ENCODE data around the gene KCNN4. TPM values are rescaled to one million over a fixed set of nuclear protein-coding genes. Genes with fewer than 3 reads are reported as not detected.

Gene KCNN4
- total RNA-seq, 4 donors from 2014 or later, result 26.5 to 72.2 (median 37.4) TPM; not detected in 1

- 83 to 100% methylated on average over 3 to 10 of the region's 10 CpGs for WGBS, 2 donors (ENCODE audit: low coverage in 1 of 2)
- no peaks in the 10 kb centered on the region for H3K36me3 ChIP-seq
- no peaks in the 10 kb centered on the region for H3K27me3 ChIP-seq
- TF ChIP-seq CTCF (IDR thresholded peaks at IDR 0.05) (no peak), POLR2A (IDR thresholded peaks at IDR 0.05) (no peak), POLR2AphosphoS5 (IDR thresholded peaks at IDR 0.05) (no peak), EP300 (IDR thresholded peaks at IDR 0.05; ENCODE audit: low read depth) (no peak)
- H3K9me3 ChIP-seq, result no peaks in the 10 kb centered on the region
- no peaks in the 10 kb centered on the region for H3K4me1 ChIP-seq
- intact Hi-C loops (cut with DNase I; ENCODE audit: low total_unique reads) (no loop called here), in situ Hi-C loops (cut with MboI; ENCODE audit: low pct_ligation_motif_present in 1 of 4, low pct_unique_long_range_greater_than_20kb in 1 of 4, low sequenced_read_pairs in 3 of 4) (no loop called here)
- no peak overlapping the region for H3K27ac ChIP-seq
- no peak overlapping the region for H3K4me3 ChIP-seq
- DNase-seq, result no peak
Measured at GRCh38 chr19:43720936-43721335, 59.8 kb downstream of the KCNN4 start.

- no peaks in the 10 kb centered on the region for H3K9me3 ChIP-seq
- no peaks in the 10 kb centered on the region for H3K36me3 ChIP-seq
- 54% methylated on average over 5 of the region's 5 CpGs; no CpG with 5 or more reads in 1 of the 2 donors for WGBS, 2 donors (ENCODE audit: low coverage in 1 of 2)
- H3K4me1 ChIP-seq, result no peaks in the 10 kb centered on the region
- TF ChIP-seq POLR2A (IDR thresholded peaks at IDR 0.05) (no peak), POLR2AphosphoS5 (IDR thresholded peaks at IDR 0.05) (no peak), CTCF (IDR thresholded peaks at IDR 0.05) (no peak), EP300 (IDR thresholded peaks at IDR 0.05; ENCODE audit: low read depth) (no peak)
- H3K4me3 ChIP-seq, result no peak overlapping the region
- H3K27ac ChIP-seq, result no peak overlapping the region
- in situ Hi-C loops (cut with MboI; ENCODE audit: low pct_ligation_motif_present in 1 of 4, low pct_unique_long_range_greater_than_20kb in 1 of 4, low sequenced_read_pairs in 3 of 4) (no loop called here), intact Hi-C loops (cut with DNase I; ENCODE audit: low total_unique reads) (no loop called here)
- no peaks in the 10 kb centered on the region for H3K27me3 ChIP-seq
- no peak for DNase-seq
Measured at GRCh38 chr19:43719918-43720317, 60.9 kb downstream of the KCNN4 start.

- H3K4me1 ChIP-seq, result no peaks in the 10 kb centered on the region
- intact Hi-C loops (cut with DNase I; ENCODE audit: low total_unique reads) (no loop called here), in situ Hi-C loops (cut with MboI; ENCODE audit: low pct_ligation_motif_present in 1 of 4, low pct_unique_long_range_greater_than_20kb in 1 of 4, low sequenced_read_pairs in 3 of 4) (no loop called here)
- H3K27me3 ChIP-seq, result no peaks in the 10 kb centered on the region
- no peak overlapping the region for H3K27ac ChIP-seq
- no peak for DNase-seq
- H3K36me3 ChIP-seq, result no peaks in the 10 kb centered on the region
- no peak for TF ChIP-seq EP300 (IDR thresholded peaks at IDR 0.05; ENCODE audit: low read depth)
- TF ChIP-seq CTCF (IDR thresholded peaks at IDR 0.05), result no peak
- TF ChIP-seq POLR2AphosphoS5 (IDR thresholded peaks at IDR 0.05), result no peak
- TF ChIP-seq POLR2A (IDR thresholded peaks at IDR 0.05), result no peak
- WGBS, 2 donors (ENCODE audit: low coverage in 1 of 2), result 91% methylated on average over 35 of the region's 37 CpGs; no CpG with 5 or more reads in 1 of the 2 donors
- H3K4me3 ChIP-seq, result no peak overlapping the region
- no peaks in the 10 kb centered on the region for H3K9me3 ChIP-seq
Measured at GRCh38 chr19:43719378-43719868, 61.4 kb downstream of the KCNN4 start.

- DNase-seq, result no peak
- TF ChIP-seq EP300 (IDR thresholded peaks at IDR 0.05; ENCODE audit: low read depth) (no peak), POLR2A (IDR thresholded peaks at IDR 0.05) (no peak), POLR2AphosphoS5 (IDR thresholded peaks at IDR 0.05) (no peak), CTCF (IDR thresholded peaks at IDR 0.05) (no peak)
- Histone ChIP-seq H3K4me3 (no peak overlapping the region), H3K4me1 (peaks cover 0 to 1% (median 0%) of the 10 kb centered on the region in 4 donors), H3K27ac (no peak overlapping the region), H3K27me3 (no peaks in the 10 kb centered on the region), H3K9me3 (no peaks in the 10 kb centered on the region), H3K36me3 (no peaks in the 10 kb centered on the region)
- WGBS, 2 donors (ENCODE audit: low coverage in 1 of 2), result 93% methylated on average over 57 of the region's 60 CpGs; no CpG with 5 or more reads in 1 of the 2 donors
- intact Hi-C loops (cut with DNase I; ENCODE audit: low total_unique reads) (no loop called here), in situ Hi-C loops (cut with MboI; ENCODE audit: low pct_ligation_motif_present in 1 of 4, low pct_unique_long_range_greater_than_20kb in 1 of 4, low sequenced_read_pairs in 3 of 4) (no loop called here)
Measured at GRCh38 chr19:43718627-43719377, 62.0 kb downstream of the KCNN4 start.

Other genes starting within 250 kb of the KCNN4 start
- 1 to 10 TPM in 2 of 4 donors, under 1 TPM in 1, not detected in 1; 0.20 to 1.9 (median 1.8) TPM for gene ZNF575, start 247.8 kb downstream of the KCNN4 start, total RNA-seq
- gene XRCC1, start 205.4 kb downstream of the KCNN4 start, total RNA-seq, result 100 to 1,000 TPM in 1 of 4 donors, 10 to 100 TPM in 2, 1 to 10 TPM in 1; 8.0 to 147 (median 15.8) TPM
- 1 to 10 TPM in 3 of 4 donors, not detected in 1; 1.1 to 4.0 (median 1.6) TPM for gene PINLYP, start 205.2 kb downstream of the KCNN4 start, total RNA-seq
- 10 to 100 TPM; 15.7 to 32.5 (median 24.7) TPM for gene IRGQ, start 184.8 kb downstream of the KCNN4 start, total RNA-seq
- 10 to 100 TPM in 2 of 4 donors, 1 to 10 TPM in 2; 3.7 to 11.9 (median 9.8) TPM for gene ZNF576, start 184.4 kb downstream of the KCNN4 start, total RNA-seq
- gene SRRM5, start 168.9 kb downstream of the KCNN4 start, total RNA-seq, result 1 to 10 TPM in 1 of 4 donors, under 1 TPM in 2, not detected in 1; 0.14 to 2.2 (median 0.64) TPM
- 10 to 100 TPM in 3 of 4 donors, 1 to 10 TPM in 1; 3.0 to 17.1 (median 15.1) TPM for gene ZNF428, start 161.3 kb downstream of the KCNN4 start, total RNA-seq
- 1 to 10 TPM in 3 of 4 donors, not detected in 1; 2.5 to 4.0 (median 3.7) TPM for gene CADM4, start 141.1 kb downstream of the KCNN4 start, total RNA-seq
- 10 to 100 TPM; 12.1 to 76.2 (median 54.7) TPM for gene PLAUR, start 110.8 kb downstream of the KCNN4 start, total RNA-seq
- gene IRGC, start 64.9 kb downstream of the KCNN4 start, total RNA-seq, result not detected
- gene SMG9, start 26.0 kb downstream of the KCNN4 start, total RNA-seq, result 10 to 100 TPM in 3 of 4 donors, 1 to 10 TPM in 1; 4.1 to 68.7 (median 13.8) TPM
- 1 to 10 TPM in 3 of 4 donors, not detected in 1; 2.1 to 5.2 (median 2.6) TPM for gene LYPD5, start 21.5 kb upstream of the KCNN4 start, total RNA-seq
- gene ZNF283, start 46.3 kb upstream of the KCNN4 start, total RNA-seq, result 100 to 1,000 TPM in 1 of 4 donors, 10 to 100 TPM in 3; 10.9 to 168 (median 17.8) TPM
- gene ZNF404, start 103.0 kb upstream of the KCNN4 start, total RNA-seq, result 1 to 10 TPM in 3 of 4 donors, not detected in 1; 2.9 to 7.8 (median 3.0) TPM
- 10 to 100 TPM in 3 of 4 donors, under 1 TPM in 1; 0.75 to 19.9 (median 11.6) TPM for gene ZNF45, start 154.3 kb upstream of the KCNN4 start, total RNA-seq
- gene ZNF221, start 170.3 kb upstream of the KCNN4 start, total RNA-seq, result 10 to 100 TPM in 1 of 4 donors, 1 to 10 TPM in 2, under 1 TPM in 1; 1.00 to 32.2 (median 3.7) TPM
- 1 to 10 TPM; 1.2 to 7.5 (median 3.8) TPM for gene ZNF155, start 203.2 kb upstream of the KCNN4 start, total RNA-seq
- gene ZNF230, start 222.0 kb upstream of the KCNN4 start, total RNA-seq, result 1 to 10 TPM; 1.8 to 5.9 (median 3.5) TPM
- gene ZNF222, start 244.4 kb upstream of the KCNN4 start, total RNA-seq, result 1 to 10 TPM in 3 of 4 donors, not detected in 1; 2.2 to 6.3 (median 3.0) TPM

Measured in transverse colon (tissue), 4 donors.